Gastroesophageal sphincter (tissue), 4 donors: ENCODE data around the gene CFAP45. TPM values are rescaled to one million over a fixed set of nuclear protein-coding genes. Genes with fewer than 3 reads are reported as not detected.

Experiments used
- ATAC-seq: fragments of 150-250 bp; one replicate; pipeline ENCODE4 v1.9.1; 2016; ENCODE audit warnings: mild to moderate bottlenecking, moderate library complexity
- H3K27ac ChIP-seq, 4 donors: fragments of 200-600 bp; sonication (generic) in 3 of 4; 1 replicate in 3 of 4; 2 replicates in 1 of 4; pipeline ENCODE4 v1.5.1; 2016 to 2019
- H3K27me3 ChIP-seq: fragments of 200-600 bp; sonication (generic); one replicate; pipeline ENCODE4 v1.5.1; 2019
- H3K36me3 ChIP-seq, 2 donors: fragments of 200-600 bp; sonication (generic); one replicate each; pipeline ENCODE4 v1.5.1; 2019; ENCODE audit warnings: control low read depth in 1 of 2
- H3K4me1 ChIP-seq, 3 donors: fragments of 200-600 bp; sonication (generic); 1 replicate in 2 of 3; 2 replicates in 1 of 3; pipeline ENCODE4 v1.5.1; 2016 to 2019; ENCODE audit warnings: control low read depth in 2 of 3
- H3K4me3 ChIP-seq, 2 donors: fragments of 200-600 bp; sonication (generic); one replicate each; pipeline ENCODE4 v1.5.1; 2019; ENCODE audit warnings: mild to moderate bottlenecking in 1 of 2, moderate library complexity in 1 of 2
- H3K9me3 ChIP-seq, 3 donors: fragments of 200-600 bp; sonication (generic); one replicate each; pipeline ENCODE4 v1.5.1; 2017 to 2019; ENCODE audit warnings: control low read depth in 2 of 3
- EP300 ChIP-seq: sonication (generic); formaldehyde crosslinking; IDR thresholded peaks from one replicate; pipeline ENCODE4 v1.6.1; 2017; ENCODE audit warnings: antibody characterized with exemption, mild to moderate bottlenecking
- POLR2A ChIP-seq, 2 donors: fragments of 450-650 bp; IDR thresholded peaks; one replicate each; pipeline ENCODE4 v1.6.1; 2017; ENCODE audit warnings: antibody characterized with exemption in 2 of 2, mild to moderate bottlenecking in 2 of 2, moderate library complexity in 1 of 2
- POLR2AphosphoS5 ChIP-seq: sonication (generic); formaldehyde crosslinking; IDR thresholded peaks from one replicate; pipeline ENCODE4 v1.6.1; 2017; ENCODE audit warnings: antibody characterized with exemption
- WGBS, 2 donors: methylation state at CpG; one replicate each; pipeline ENCODE4 v1.1.5; 2018; ENCODE audit warnings: low coverage in 1 of 2; 5-methylcytosine and 5-hydroxymethylcytosine counted together
- total RNA-seq, 4 donors: library from RNA; depleted of rRNA; stranded (reverse); fragments of >200 nt; gene quantifications; one replicate each; pipeline ENCODE4 v1.1.0, GENCODE V29; 2016
- TF ChIP-seq, protein P1 (sequence below), 4 experiments: fragments of 200-600 bp in 2 of 4; fragments of 450-650 bp in 2 of 4; sonication (generic) in 1 of 4; IDR thresholded peaks; one replicate each; pipeline ENCODE4 v1.5.1; 2017 to 2019; ENCODE audit warnings: antibody characterized with exemption in 4 of 4, mild to moderate bottlenecking in 2 of 4, moderate library complexity in 2 of 4

The CFAP45 gene
- total RNA-seq, 4 donors from 2014 or later: 0.27 to 0.81 TPM; not detected in 2

DNA sequence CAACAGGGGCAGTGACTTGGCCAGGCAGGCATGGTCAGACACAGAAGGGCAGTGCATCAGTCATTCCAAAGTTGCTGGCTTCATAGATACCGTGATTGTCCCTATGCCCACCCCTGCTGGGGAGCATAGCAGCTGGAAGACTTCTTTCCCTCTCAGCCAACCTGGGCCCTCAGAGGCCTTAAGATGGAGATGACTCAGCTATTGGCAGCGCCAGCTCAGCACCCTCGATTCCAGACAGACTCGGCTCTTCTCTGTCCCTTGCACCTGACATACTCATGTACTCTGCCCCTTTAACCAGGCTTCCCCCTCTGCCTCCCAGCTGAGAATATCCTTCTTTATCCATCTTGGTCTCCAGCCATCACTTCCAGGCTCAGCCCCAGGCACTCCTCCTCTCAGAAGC, 56.5 kb downstream of the CFAP45 start:
- no peaks in the 10 kb centered on the region for H3K4me1 ChIP-seq
- H3K4me3 ChIP-seq: no peak overlapping the region
- no peak for ATAC-seq
- H3K27ac ChIP-seq: no peak overlapping the region
- no peaks in the 10 kb centered on the region for H3K9me3 ChIP-seq
- TF ChIP-seq, protein P1, sequence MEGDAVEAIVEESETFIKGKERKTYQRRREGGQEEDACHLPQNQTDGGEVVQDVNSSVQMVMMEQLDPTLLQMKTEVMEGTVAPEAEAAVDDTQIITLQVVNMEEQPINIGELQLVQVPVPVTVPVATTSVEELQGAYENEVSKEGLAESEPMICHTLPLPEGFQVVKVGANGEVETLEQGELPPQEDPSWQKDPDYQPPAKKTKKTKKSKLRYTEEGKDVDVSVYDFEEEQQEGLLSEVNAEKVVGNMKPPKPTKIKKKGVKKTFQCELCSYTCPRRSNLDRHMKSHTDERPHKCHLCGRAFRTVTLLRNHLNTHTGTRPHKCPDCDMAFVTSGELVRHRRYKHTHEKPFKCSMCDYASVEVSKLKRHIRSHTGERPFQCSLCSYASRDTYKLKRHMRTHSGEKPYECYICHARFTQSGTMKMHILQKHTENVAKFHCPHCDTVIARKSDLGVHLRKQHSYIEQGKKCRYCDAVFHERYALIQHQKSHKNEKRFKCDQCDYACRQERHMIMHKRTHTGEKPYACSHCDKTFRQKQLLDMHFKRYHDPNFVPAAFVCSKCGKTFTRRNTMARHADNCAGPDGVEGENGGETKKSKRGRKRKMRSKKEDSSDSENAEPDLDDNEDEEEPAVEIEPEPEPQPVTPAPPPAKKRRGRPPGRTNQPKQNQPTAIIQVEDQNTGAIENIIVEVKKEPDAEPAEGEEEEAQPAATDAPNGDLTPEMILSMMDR (IDR thresholded peaks at IDR 0.05): no peak
- TF ChIP-seq POLR2AphosphoS5: no peak
- no peak for TF ChIP-seq EP300
- no peak for TF ChIP-seq POLR2A (IDR thresholded peaks at IDR 0.05)
- peaks cover 0 to 32% of the 10 kb centered on the region in 2 donors for H3K36me3 ChIP-seq
- H3K27me3 ChIP-seq: no peaks in the 10 kb centered on the region
- 78% methylated on average over 4 of the region's 4 CpGs; no CpG with 5 or more reads in 1 of the 2 donors for WGBS, 2 donors

DNA sequence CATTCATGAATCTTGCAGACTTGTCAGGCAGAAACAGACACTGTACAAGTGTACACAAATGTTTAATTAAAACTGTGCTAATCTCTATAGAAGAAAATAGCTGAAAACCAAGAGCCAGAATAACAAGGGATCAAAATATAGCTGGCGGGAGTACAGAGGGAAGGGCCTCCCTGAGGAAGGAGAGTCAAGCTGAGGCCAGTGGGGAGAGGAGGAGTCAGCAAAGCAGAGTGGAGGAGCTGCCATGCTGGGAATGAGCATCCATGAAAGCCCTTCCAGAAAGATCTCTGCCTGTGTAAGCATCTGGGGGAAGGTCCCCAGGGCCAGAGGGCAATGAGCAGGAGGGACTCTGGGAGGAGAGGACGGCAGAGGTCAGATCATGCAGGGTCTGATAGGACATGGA, 58.2 kb downstream of the CFAP45 start:
- Histone ChIP-seq H3K36me3 (peaks cover 0 to 49% of the 10 kb centered on the region in 2 donors), H3K4me1 (no peaks in the 10 kb centered on the region), H3K27me3 (no peaks in the 10 kb centered on the region), H3K27ac (no peak overlapping the region), H3K9me3 (no peaks in the 10 kb centered on the region), H3K4me3 (no peak overlapping the region)
- 68 to 70% methylated on average over 2 of the region's 2 CpGs for whole genome bisulfite sequencing, 2 donors
- TF ChIP-seq POLR2A (IDR thresholded peaks at IDR 0.05) (no peak), POLR2AphosphoS5 (no peak), EP300 (no peak)
- TF ChIP-seq, protein P1 (IDR thresholded peaks at IDR 0.05): no peak
- no peak for ATAC-seq

DNA sequence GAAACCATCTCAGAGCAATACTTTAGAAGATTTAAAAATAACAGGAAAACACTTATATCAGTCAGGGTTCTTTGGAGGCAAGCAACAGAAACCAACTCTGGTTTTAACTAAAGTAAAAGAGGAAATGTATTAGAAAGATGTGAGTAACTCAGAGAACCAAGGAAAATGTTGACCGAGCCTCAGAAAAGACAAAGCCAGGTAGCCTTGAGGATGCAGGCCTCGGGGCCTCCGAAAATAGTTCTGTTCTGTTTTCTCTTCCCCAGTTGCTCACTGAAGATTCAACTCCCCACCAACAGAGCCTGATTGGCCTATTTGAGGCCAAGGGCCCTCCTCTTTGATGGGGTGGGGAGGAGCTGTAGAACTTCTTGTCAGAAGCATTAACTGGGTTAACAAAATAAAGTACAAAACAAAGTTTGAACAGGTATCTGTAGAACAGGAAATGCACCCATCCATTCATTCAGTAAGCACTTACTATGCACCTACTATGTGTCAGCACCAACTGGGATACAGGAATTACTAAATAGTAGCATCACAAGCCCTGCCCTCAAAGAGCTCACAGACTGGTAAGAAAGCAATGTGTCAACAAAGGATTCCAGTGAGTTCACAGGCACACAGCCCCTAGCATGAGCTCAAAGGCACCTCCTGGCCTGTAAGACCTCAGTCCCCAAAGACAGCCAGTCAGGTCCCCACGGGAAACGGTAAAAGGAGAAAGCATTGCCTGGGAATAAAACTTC, 60.7 kb downstream of the CFAP45 start:
- WGBS, 2 donors: 89 to 92% methylated on average over 3 to 5 of the region's 5 CpGs
- Histone ChIP-seq H3K36me3 (peaks cover 0 to 71% of the 10 kb centered on the region in 2 donors), H3K4me3 (no peak overlapping the region)

DNA sequence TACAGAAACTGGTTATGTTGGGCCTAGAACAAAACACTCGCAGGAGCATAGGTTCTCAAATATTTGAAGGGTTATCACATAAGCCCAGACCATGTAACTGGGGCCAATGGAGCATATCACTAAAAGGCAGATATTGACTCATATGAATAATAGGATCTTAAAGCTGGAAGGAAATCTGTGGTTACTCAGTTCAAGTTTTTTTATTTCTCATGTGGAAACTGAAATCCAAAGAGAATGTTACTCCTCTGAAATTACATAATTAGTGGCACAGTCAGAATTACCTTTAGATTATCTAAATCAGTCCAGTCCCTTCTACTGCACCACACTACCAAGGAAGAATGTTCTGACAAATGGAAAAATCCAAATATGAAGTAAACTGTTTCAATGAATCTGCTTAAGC, 61.2 kb downstream of the CFAP45 start:
- Histone ChIP-seq H3K9me3 (no peaks in the 10 kb centered on the region), H3K4me3 (no peak overlapping the region), H3K27ac (no peak overlapping the region), H3K27me3 (no peaks in the 10 kb centered on the region), H3K36me3 (peaks cover 0 to 71% of the 10 kb centered on the region in 2 donors), H3K4me1 (no peaks in the 10 kb centered on the region)
- ATAC-seq: no peak
- WGBS, 2 donors: 88 to 100% methylated on average over 1 of the region's 1 CpG
- no peak for TF ChIP-seq EP300
- TF ChIP-seq POLR2A (IDR thresholded peaks at IDR 0.05): no peak
- no peak for TF ChIP-seq POLR2AphosphoS5
- TF ChIP-seq, protein P1 (IDR thresholded peaks at IDR 0.05): no peak

More for the DNA sequence above, 60.7 kb downstream of the CFAP45 start:
- Histone ChIP-seq H3K27me3 (no peaks in the 10 kb centered on the region), H3K4me1 (no peaks in the 10 kb centered on the region), H3K9me3 (no peaks in the 10 kb centered on the region), H3K27ac (no peak overlapping the region)
- TF ChIP-seq, protein P1 (IDR thresholded peaks at IDR 0.05): no peak
- TF ChIP-seq POLR2A (IDR thresholded peaks at IDR 0.05): no peak
- no peak for ATAC-seq

DNA sequence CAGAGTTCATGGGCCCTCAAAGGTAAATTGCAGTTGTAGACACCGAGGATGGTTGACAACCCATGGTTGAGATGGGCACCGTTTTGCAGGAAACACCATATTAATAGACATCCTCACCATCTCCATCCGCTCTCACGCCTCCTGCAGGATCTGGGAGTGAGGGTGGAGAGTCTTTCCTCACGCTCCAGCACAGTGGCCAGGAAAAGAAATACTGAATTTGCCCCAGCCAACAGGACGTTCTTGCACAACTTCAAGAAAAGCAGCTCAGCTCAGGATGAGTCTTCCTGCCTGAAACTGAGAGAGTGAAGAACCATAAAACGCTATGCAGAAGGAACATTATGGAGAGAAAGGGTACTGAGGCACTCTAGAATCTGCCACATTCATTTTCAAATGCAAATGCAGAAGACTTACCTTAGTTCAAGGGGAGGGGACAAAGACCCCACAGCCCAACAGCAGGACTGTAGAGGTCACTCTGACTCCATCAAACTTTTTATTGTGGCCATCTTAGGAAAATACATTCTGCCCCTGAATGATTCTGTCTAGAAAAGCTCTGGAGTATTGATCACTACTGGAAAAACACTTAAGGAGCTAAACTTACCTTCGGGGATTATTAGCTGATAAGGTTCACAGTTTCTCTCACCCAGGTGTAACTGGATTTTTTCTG, 64.0 kb downstream of the CFAP45 start:
- Histone ChIP-seq H3K36me3 (peaks cover 0 to 59% of the 10 kb centered on the region in 2 donors), H3K27ac (no peak overlapping the region), H3K4me3 (no peak overlapping the region), H3K27me3 (no peaks in the 10 kb centered on the region), H3K4me1 (no peaks in the 10 kb centered on the region), H3K9me3 (no peaks in the 10 kb centered on the region)
- no peak for ATAC-seq
- TF ChIP-seq POLR2AphosphoS5 (no peak), EP300 (no peak), POLR2A (IDR thresholded peaks at IDR 0.05) (no peak)
- TF ChIP-seq, protein P1 (IDR thresholded peaks at IDR 0.05): peak in 1 of 4 experiments; percentile 20
- 84 to 90% methylated on average over 7 to 8 of the region's 8 CpGs for WGBS, 2 donors
